Measurements from ENCODE around the gene PSTPIP1. TPM values are rescaled to one million over a fixed set of nuclear protein-coding genes. Genes with fewer than 3 reads are reported as not detected.
A peak's percentile ranks its signal among the peaks of the same experiment; 100 is the strongest.

Gene PSTPIP1
- polyA plus RNA-seq, 2 of the 4 experiments (the other 2 are of a cell fraction), result not detected

GRCh38 chr15:77002436-77002835, 7.5 kb downstream of the PSTPIP1 start:
- 59% methylated on average over 7 of the region's 7 CpGs for WGBS (ENCODE audit: missing lambda C conversion rate)
- no peak for ATAC-seq

GRCh38 chr15:77002954-77003912, 8.3 kb downstream of the PSTPIP1 start:
- WGBS (ENCODE audit: missing lambda C conversion rate), result 68% methylated on average over 16 of the region's 16 CpGs
- no peak for ATAC-seq
- CTCF ChIA-PET, result no interaction called here
- FAIRE-seq, result no peak
- no peak overlapping the region for H3K4me3 ChIP-seq
- DNase-seq (ENCODE audit: low read depth in 1 of 2, low spot score in 1 of 2), result no peak
- H3K27ac ChIP-seq, result no peak overlapping the region
- no peak overlapping the region for H3K4me2 ChIP-seq
- POLR2A ChIA-PET, result no interaction called here
- H3K9me3 ChIP-seq, result no peaks in the 10 kb centered on the region
- no peaks in the 10 kb centered on the region for H3K4me1 ChIP-seq
- no peak for TF ChIP-seq NR3C1 (IDR thresholded peaks at IDR 0.05)
- no peak for TF ChIP-seq JUN (IDR thresholded peaks at IDR 0.05)
- no peak for TF ChIP-seq HEYL (CRISPR knock-in tag; IDR thresholded peaks at IDR 0.05)
- no peak for TF ChIP-seq FOSL2 (IDR thresholded peaks at IDR 0.05)
- TF ChIP-seq FOSL2 (CRISPR knock-in tag; IDR thresholded peaks at IDR 0.05), result no peak
- no peak for TF ChIP-seq CEBPB (IDR thresholded peaks at IDR 0.05)
- no peak for TF ChIP-seq MAFK (IDR thresholded peaks at IDR 0.05; ENCODE audit: partially characterized antibody)
- TF ChIP-seq MYC (IDR thresholded peaks at IDR 0.05; ENCODE audit: borderline replicate concordance, low read length), result no peak
- TF ChIP-seq, protein P1, sequence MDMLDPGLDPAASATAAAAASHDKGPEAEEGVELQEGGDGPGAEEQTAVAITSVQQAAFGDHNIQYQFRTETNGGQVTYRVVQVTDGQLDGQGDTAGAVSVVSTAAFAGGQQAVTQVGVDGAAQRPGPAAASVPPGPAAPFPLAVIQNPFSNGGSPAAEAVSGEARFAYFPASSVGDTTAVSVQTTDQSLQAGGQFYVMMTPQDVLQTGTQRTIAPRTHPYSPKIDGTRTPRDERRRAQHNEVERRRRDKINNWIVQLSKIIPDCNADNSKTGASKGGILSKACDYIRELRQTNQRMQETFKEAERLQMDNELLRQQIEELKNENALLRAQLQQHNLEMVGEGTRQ (IDR thresholded peaks at IDR 0.05), result no peak
- no peak for TF ChIP-seq RAD21 (conservative IDR thresholded peaks at IDR 0.05 in 1 of 2, IDR thresholded peaks at IDR 0.05 in 1 of 2)
- TF ChIP-seq, protein P2, sequence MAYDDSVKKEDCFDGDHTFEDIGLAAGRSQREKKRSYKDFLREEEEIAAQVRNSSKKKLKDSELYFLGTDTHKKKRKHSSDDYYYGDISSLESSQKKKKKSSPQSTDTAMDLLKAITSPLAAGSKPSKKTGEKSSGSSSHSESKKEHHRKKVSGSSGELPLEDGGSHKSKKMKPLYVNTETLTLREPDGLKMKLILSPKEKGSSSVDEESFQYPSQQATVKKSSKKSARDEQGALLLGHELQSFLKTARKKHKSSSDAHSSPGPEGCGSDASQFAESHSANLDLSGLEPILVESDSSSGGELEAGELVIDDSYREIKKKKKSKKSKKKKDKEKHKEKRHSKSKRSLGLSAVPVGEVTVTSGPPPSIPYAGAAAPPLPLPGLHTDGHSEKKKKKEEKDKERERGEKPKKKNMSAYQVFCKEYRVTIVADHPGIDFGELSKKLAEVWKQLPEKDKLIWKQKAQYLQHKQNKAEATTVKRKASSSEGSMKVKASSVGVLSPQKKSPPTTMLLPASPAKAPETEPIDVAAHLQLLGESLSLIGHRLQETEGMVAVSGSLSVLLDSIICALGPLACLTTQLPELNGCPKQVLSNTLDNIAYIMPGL (CRISPR knock-in tag; IDR thresholded peaks at IDR 0.05; ENCODE audit: borderline replicate concordance), result no peak
- no peak for TF ChIP-seq ATOH8 (CRISPR knock-in tag; IDR thresholded peaks at IDR 0.05; ENCODE audit: low read depth)

More at GRCh38 chr15:77002436-77002835, 7.5 kb downstream of the PSTPIP1 start:
- Histone ChIP-seq H3K27ac (no peak overlapping the region), H3K9me3 (no peaks in the 10 kb centered on the region), H3K4me2 (no peak overlapping the region), H3K4me3 (no peak overlapping the region), H3K4me1 (no peaks in the 10 kb centered on the region)
- FAIRE-seq, result peak; percentile 23
- TF ChIP-seq PHF8 (IDR thresholded peaks at IDR 0.05; ENCODE audit: borderline replicate concordance, low read depth) (no peak), HOXA7 (CRISPR knock-in tag; IDR thresholded peaks at IDR 0.05) (no peak), EP300 (IDR thresholded peaks at IDR 0.05) (no peak), JUNB (IDR thresholded peaks at IDR 0.05) (no peak), MAZ (IDR thresholded peaks at IDR 0.05; ENCODE audit: borderline replicate concordance, low read depth, low read length) (no peak), EHF (CRISPR knock-in tag; IDR thresholded peaks at IDR 0.05) (no peak), ZFP36 (IDR thresholded peaks at IDR 0.05; ENCODE audit: borderline replicate concordance, partially characterized antibody) (no peak), EHMT2 (IDR thresholded peaks at IDR 0.05; ENCODE audit: low read depth) (no peak), KDM5A (IDR thresholded peaks at IDR 0.05) (no peak), JUN (IDR thresholded peaks at IDR 0.05) (no peak), CTCF (IDR thresholded peaks at IDR 0.05) (no peak), ESRRA (IDR thresholded peaks at IDR 0.05; ENCODE audit: borderline replicate concordance, low read length) (no peak)
- TF ChIP-seq, protein P3, sequence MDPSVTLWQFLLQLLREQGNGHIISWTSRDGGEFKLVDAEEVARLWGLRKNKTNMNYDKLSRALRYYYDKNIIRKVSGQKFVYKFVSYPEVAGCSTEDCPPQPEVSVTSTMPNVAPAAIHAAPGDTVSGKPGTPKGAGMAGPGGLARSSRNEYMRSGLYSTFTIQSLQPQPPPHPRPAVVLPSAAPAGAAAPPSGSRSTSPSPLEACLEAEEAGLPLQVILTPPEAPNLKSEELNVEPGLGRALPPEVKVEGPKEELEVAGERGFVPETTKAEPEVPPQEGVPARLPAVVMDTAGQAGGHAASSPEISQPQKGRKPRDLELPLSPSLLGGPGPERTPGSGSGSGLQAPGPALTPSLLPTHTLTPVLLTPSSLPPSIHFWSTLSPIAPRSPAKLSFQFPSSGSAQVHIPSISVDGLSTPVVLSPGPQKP (IDR thresholded peaks at IDR 0.05; ENCODE audit: low read depth, low read length), result no peak
- TF ChIP-seq, protein P4, sequence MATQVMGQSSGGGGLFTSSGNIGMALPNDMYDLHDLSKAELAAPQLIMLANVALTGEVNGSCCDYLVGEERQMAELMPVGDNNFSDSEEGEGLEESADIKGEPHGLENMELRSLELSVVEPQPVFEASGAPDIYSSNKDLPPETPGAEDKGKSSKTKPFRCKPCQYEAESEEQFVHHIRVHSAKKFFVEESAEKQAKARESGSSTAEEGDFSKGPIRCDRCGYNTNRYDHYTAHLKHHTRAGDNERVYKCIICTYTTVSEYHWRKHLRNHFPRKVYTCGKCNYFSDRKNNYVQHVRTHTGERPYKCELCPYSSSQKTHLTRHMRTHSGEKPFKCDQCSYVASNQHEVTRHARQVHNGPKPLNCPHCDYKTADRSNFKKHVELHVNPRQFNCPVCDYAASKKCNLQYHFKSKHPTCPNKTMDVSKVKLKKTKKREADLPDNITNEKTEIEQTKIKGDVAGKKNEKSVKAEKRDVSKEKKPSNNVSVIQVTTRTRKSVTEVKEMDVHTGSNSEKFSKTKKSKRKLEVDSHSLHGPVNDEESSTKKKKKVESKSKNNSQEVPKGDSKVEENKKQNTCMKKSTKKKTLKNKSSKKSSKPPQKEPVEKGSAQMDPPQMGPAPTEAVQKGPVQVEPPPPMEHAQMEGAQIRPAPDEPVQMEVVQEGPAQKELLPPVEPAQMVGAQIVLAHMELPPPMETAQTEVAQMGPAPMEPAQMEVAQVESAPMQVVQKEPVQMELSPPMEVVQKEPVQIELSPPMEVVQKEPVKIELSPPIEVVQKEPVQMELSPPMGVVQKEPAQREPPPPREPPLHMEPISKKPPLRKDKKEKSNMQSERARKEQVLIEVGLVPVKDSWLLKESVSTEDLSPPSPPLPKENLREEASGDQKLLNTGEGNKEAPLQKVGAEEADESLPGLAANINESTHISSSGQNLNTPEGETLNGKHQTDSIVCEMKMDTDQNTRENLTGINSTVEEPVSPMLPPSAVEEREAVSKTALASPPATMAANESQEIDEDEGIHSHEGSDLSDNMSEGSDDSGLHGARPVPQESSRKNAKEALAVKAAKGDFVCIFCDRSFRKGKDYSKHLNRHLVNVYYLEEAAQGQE (IDR thresholded peaks at IDR 0.05), result no peak
- ChIA-PET POLR2A (no interaction called here), CTCF (interaction anchor here (2.8 kb wide), 1 partner anchor 22 kb away, joined by 9 read pairs; no protein-coding TSS in a partner anchor)
- DNase-seq (ENCODE audit: low read depth in 1 of 2, low spot score in 1 of 2), result no peak
